Progenitor cell of endocrine pancreas (in vitro differentiated cells): ENCODE measurements around the gene GKN2. TPM values are rescaled to one million over a fixed set of nuclear protein-coding genes. Genes with fewer than 3 reads are reported as not detected.
A peak's percentile ranks its signal among the peaks of the same experiment; 100 is the strongest.

ENCODE experiments used
- DNase-seq: peaks from one replicate; pipeline ENCODE4 v3.0.0; 2021; ENCODE audit warnings: low spot score; ENCODE audit not compliant: unreplicated experiment
- H3K27ac Mint-ChIP-seq: 2 replicates; pipeline ENCODE4 v1.8.0; 2021; ENCODE audit warnings: mild to moderate bottlenecking, moderate library complexity, mixed read lengths
- H3K27me3 Mint-ChIP-seq: 2 replicates; pipeline ENCODE4 v1.8.0; 2021; ENCODE audit warnings: mixed read lengths
- H3K36me3 Mint-ChIP-seq: 2 replicates; pipeline ENCODE4 v1.8.0; 2022; ENCODE audit warnings: mixed read lengths; ENCODE audit not compliant: insufficient read depth
- H3K4me1 Mint-ChIP-seq: 2 replicates; pipeline ENCODE4 v1.8.0; 2021; ENCODE audit warnings: low read depth, mixed read lengths
- H3K4me3 Mint-ChIP-seq: 2 replicates; pipeline ENCODE4 v1.8.0; 2021; ENCODE audit warnings: low read depth, mild to moderate bottlenecking, moderate library complexity, mixed read lengths
- H3K9me3 Mint-ChIP-seq: 2 replicates; pipeline ENCODE4 v1.8.0; 2021; ENCODE audit warnings: low read depth, mixed read lengths
- total RNA-seq: library from RNA; stranded (reverse); gene quantifications from 2 replicates; pipeline ENCODE4 v1.2.1, GENCODE V29; 2021
- TF ChIP-seq, protein P1 (sequence below): fragments of 200-600 bp; sonication (generic); IDR thresholded peaks from one replicate; pipeline ENCODE4 v1.5.0; 2021; ENCODE audit warnings: antibody characterized with exemption, mild to moderate bottlenecking; ENCODE audit not compliant: unreplicated experiment

The GKN2 gene
- total RNA-seq, 1 donor from 2014 or later = not detected

- TF ChIP-seq, protein P1, sequence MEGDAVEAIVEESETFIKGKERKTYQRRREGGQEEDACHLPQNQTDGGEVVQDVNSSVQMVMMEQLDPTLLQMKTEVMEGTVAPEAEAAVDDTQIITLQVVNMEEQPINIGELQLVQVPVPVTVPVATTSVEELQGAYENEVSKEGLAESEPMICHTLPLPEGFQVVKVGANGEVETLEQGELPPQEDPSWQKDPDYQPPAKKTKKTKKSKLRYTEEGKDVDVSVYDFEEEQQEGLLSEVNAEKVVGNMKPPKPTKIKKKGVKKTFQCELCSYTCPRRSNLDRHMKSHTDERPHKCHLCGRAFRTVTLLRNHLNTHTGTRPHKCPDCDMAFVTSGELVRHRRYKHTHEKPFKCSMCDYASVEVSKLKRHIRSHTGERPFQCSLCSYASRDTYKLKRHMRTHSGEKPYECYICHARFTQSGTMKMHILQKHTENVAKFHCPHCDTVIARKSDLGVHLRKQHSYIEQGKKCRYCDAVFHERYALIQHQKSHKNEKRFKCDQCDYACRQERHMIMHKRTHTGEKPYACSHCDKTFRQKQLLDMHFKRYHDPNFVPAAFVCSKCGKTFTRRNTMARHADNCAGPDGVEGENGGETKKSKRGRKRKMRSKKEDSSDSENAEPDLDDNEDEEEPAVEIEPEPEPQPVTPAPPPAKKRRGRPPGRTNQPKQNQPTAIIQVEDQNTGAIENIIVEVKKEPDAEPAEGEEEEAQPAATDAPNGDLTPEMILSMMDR = no peak
- Mint-ChIP-seq H3K4me1 (peaks cover 7% of the 10 kb centered on the region), H3K36me3 (no peaks in the 10 kb centered on the region), H3K4me3 (no peak overlapping the region), H3K9me3 (no peaks in the 10 kb centered on the region), H3K27me3 (no peaks in the 10 kb centered on the region), H3K27ac (no peak overlapping the region)
- DNase-seq = no peak
Measured at GRCh38 chr2:68911709-68912108, 41.0 kb downstream of the GKN2 start.

GRCh38 chr2:68911246-68911645, 41.4 kb downstream of the GKN2 start:
- TF ChIP-seq, protein P1 = no peak
- H3K4me1 Mint-ChIP-seq = peaks cover 7% of the 10 kb centered on the region

DNA sequence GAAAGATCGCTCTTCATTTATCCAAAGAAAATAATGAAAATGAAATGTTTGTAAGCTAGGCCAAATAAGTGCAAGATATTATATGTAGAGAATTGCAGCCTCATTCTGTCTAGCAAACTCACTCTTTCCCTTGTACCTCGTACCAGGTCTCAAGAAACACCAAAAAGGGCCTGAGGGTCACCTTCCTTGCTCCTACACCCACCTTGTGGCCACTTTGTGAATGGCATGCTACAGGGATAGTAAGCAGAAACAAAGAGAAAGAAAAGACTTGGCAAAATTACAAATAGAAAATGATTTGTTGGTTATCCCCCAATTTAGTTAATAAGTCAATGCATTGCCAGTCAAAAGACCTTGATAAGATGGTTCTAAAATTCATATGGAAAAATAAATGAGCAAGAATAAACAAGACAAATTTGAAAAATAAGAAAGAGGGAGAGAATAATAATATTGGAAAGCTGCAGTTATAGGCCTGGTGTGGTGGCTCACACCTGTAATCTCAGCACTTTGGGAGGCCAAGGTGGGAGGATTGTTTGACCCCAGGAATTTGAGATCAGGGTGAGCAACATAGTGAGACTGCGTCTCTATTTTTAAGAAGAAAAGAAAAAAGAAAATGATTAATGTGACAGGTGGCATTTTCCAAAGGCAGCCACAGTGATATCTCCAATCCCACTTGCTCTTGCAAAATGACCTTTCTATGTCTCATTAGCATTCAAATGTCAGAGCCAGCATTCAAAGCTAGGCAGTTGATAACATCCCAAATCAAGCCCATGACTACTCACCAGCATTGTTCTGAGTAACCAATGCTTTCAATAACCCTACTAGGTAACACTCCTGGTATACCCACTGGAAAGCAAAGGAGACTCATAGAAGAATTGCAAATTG, 42.7 kb downstream of the GKN2 start:
- H3K4me1 Mint-ChIP-seq = peaks cover 7% of the 10 kb centered on the region
- no peaks in the 10 kb centered on the region for H3K36me3 Mint-ChIP-seq
- DNase-seq = peak; percentile 30
- peak overlapping the region; percentile 54 for H3K27ac Mint-ChIP-seq
- no peaks in the 10 kb centered on the region for H3K27me3 Mint-ChIP-seq
- TF ChIP-seq, protein P1 = peak; percentile 74
- no peak overlapping the region for H3K4me3 Mint-ChIP-seq
- H3K9me3 Mint-ChIP-seq = no peaks in the 10 kb centered on the region

More at GRCh38 chr2:68911246-68911645, 41.4 kb downstream of the GKN2 start:
- Mint-ChIP-seq H3K27ac (no peak overlapping the region), H3K36me3 (no peaks in the 10 kb centered on the region), H3K27me3 (no peaks in the 10 kb centered on the region), H3K4me3 (no peak overlapping the region), H3K9me3 (no peaks in the 10 kb centered on the region)
- DNase-seq = no peak

DNA sequence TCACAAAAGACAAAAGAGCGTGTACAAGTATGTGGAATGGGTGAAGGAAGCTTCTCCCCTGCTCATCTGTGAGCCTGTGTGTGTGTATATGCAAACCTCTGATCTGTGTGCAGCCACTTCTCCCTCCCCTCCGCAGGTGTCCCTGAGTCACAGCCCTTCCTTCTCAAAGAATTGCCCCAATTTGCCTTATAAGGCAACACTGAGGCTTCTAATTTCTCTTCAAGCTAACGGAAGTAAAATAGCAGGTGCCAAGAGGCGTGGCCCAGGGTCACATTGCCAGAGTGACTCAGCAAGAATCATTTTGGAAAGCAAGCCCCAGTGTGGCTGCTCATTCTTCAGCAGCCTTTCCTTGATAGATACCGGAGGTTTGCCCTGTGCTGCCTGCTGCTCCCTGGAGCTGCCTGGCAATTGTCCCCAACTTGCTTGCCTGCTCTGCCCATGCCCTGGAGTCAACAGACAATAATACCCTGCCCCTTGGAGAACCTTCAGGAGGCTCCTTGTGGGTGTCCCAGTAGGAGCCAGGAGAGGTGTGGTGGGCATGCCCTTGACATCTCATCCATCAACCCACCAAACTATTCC, 44.2 kb downstream of the GKN2 start:
- Mint-ChIP-seq H3K27ac (peak overlapping the region; percentile 40), H3K27me3 (no peaks in the 10 kb centered on the region), H3K4me1 (peaks cover 7% of the 10 kb centered on the region), H3K9me3 (peaks cover 10% of the 10 kb centered on the region), H3K36me3 (peaks cover 2% of the 10 kb centered on the region), H3K4me3 (no peak overlapping the region)
- TF ChIP-seq, protein P1 = no peak
- DNase-seq = no peak

GRCh38 chr2:68907920-68908253, 44.8 kb downstream of the GKN2 start:
- Mint-ChIP-seq H3K4me3 (no peak overlapping the region), H3K9me3 (peaks cover 14% of the 10 kb centered on the region), H3K36me3 (peaks cover 2% of the 10 kb centered on the region), H3K4me1 (peaks cover 7% of the 10 kb centered on the region), H3K27me3 (no peaks in the 10 kb centered on the region), H3K27ac (no peak overlapping the region)
- DNase-seq = no peak
- TF ChIP-seq, protein P1 = no peak
